Middle frontal gyrus (tissue), 1 donor: Measurements from ENCODE around the gene ZFPM1.

Source experiments
- DNase-seq: peaks from one replicate; pipeline ENCODE4 v3.0.0-alpha.2; 2015; ENCODE audit warnings: low spot score; ENCODE audit errors: extremely low spot score

ZFPM1 gene

GRCh38 chr16:88497561-88498462 lies 44.7 kb downstream of the ZFPM1 start:
- no peak for DNase-seq

GRCh38 chr16:88498576-88499208 lies 45.6 kb downstream of the ZFPM1 start:
- no peak for DNase-seq

- DNase-seq, result no peak
These were observed 46.2 kb downstream of the ZFPM1 start for GRCh38 chr16:88499292-88499691.

DNA sequence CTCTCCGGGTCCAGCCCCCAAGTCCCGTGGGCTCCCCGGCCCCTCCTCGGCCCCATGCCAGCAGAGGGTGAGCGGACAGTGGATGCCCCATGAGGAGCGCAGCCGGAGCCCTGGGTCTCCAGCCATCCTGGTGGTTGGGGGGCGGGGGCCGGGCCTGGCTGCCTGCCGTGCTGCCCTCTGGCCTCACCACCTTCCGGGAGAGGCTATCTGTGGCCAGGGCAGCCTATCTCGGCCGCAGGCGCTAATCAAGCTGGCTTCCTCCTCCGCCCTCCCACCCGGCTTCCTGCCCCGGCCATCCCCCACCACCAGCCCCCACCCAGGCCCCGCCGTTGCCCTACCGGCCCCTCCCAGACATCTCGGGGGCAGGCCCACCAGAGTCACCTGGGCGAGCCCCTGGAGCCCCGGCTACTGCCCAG lies 46.8 kb downstream of the ZFPM1 start:
- DNase-seq, result no peak

DNA sequence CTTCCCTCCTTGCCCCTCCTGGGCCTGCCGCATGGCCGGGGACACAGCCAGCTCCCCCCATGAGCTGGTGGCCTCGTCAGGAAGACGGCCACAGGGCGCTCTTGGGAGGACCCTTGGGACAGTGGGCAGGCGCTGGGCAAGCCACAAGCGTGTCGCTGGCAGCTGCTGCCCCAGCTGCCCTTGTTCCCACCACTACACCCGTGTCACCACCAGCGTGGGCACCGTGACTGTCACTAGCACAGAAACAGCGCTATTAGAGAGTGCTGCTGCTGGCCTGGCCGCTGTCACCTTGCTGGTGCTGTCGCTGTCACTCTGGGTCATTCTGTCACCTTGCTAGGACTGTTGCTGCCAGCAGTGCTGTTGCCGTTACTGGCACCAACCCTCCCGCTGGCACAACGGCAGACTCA lies 47.2 kb downstream of the ZFPM1 start:
- no peak for DNase-seq

GRCh38 chr16:88502371-88502770 lies 49.3 kb downstream of the ZFPM1 start:
- DNase-seq, result no peak

DNA sequence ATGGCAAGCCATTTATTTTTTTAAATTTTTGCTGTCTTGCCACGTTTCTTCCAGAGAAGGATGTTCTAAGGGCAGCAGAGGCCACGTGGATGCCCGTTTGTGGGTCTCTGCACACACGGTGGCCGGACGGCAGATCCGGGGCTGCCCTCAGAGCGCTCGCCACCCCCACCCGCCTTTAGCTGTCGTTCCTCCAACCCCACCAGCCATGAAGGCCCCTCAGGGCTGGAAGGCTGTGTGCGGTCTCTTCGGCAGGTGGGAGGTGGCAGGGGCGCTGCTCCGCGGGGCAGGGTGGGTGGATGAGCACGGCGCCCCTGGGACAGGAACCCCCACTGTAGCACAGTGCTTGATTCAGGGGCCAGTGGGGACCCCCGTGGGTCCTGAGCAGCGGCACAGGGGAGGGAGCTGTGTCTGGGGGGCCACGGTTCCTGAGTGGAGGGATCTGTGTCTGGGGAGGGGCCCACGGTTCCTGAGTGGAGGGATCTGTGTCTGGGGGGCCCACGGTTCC lies 49.7 kb downstream of the ZFPM1 start:
- no peak for DNase-seq

DNA sequence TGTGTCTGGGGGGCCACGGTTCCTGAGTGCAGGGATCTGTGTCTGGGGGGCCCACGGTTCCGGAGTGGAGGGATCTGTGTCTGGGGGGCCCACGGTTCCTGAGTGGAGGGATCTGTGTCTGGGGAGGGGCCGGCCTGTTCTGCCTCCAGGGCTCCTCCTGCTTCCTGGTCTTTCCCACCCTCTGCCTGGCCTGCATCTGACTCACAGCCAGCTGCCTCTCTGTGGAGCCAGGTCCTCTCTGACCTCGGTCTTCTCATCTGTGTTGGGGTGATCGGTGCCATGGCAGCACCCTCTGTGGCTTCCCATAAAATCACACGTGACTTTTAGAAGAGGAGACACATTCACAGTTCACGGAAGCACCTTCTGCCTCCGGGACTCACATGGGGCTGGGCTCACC lies 50.3 kb downstream of the ZFPM1 start:
- DNase-seq, result no peak

GRCh38 chr16:88503771-88504488 lies 50.9 kb downstream of the ZFPM1 start:
- DNase-seq, result no peak

DNA sequence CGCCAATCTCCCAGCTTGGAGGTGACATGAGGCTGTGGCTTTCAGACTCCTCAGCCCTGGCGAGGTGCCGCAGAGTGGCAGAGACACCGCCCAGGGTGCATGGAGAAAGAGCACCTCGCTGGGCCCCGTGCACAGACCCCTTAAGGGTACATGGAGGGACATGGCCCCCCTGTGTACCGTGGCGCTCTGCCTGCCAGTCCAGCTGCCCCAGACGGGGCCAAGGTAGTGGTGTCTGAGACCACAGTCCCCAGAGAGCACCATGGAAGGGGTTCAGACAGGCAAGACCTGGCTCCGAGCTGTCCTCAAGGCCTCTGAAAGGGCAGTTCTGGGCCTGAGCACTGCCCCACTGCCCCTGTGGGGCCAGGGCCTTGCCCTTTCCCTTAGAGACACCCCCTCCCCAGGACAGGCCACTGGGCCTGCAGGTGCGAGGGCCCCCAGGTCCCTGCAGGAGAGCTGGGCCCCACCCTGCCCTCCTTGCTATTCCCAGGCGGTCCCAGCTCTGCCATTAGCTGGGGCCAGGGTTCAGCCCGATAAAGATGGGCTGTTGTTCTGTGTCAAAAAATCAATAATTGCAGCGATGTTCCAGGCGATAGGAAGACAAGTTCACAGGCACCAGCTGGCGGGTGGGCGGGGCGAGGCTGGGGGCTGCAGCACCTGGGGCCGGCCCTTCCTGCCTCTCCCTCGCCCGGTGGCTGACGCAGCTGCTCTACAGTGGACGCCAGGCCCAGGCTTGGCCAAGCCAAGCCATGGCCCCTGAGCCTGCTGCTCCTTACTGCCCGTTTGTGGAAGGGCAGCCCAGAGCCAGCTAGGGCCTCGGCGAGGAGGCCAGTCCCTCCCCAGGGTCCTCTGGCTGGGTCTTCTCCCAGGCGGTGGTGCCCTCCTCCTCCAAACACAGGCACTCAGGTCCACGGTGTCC lies 51.7 kb downstream of the ZFPM1 start:
- DNase-seq, result no peak

- no peak for DNase-seq
These were observed 52.5 kb downstream of the ZFPM1 start for GRCh38 chr16:88505405-88506082.

DNA sequence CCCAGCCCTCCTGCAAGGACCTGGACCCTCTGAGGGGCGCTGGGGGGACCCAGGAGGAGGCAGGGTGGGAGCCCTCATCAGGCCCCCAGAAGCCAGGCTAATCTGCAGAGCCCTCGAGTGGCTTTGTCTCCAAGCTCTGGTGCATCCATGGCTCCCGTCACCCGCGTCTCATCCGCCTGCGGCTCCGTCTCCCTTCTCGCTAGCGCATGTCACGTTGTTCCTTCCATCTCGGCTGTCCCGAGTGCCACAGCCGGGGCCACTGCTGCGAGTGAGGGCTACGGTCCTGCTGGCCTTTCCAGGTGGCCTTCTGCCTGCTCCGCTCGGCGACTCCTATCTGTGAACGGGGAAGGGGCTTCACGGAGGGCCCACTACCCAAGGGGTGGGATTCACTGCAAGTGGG lies 53.6 kb downstream of the ZFPM1 start:
- DNase-seq, result no peak

DNA sequence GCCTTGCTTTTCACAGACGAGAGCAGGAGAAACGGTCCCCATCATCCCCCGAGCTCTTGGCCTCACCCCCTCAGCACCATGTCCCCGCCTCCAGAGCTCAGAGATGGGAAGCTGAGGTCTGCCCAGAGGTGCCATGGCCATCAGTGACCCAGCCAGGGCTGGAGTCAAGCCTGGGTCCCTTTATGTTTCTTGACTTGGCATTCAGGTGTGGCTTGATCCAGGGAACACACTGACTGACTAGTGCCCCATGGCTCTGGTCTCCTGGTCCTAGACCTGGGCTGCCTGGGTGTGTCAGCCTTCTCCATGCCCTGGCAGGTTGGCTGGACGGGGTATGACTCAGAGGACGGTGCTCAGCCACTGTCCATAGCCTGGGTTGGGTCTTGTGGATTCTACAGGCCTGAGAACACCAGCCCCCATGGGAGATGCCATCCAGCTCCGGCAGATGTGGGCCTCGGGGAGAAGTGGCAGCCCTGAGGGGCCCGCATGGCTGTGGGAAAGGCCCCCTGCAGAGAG lies 54.2 kb downstream of the ZFPM1 start:
- DNase-seq, result no peak

GRCh38 chr16:88508376-88508867 lies 55.3 kb downstream of the ZFPM1 start:
- no peak for DNase-seq

- DNase-seq, result no peak
These were observed 56.0 kb downstream of the ZFPM1 start for GRCh38 chr16:88508868-88509748.

DNA sequence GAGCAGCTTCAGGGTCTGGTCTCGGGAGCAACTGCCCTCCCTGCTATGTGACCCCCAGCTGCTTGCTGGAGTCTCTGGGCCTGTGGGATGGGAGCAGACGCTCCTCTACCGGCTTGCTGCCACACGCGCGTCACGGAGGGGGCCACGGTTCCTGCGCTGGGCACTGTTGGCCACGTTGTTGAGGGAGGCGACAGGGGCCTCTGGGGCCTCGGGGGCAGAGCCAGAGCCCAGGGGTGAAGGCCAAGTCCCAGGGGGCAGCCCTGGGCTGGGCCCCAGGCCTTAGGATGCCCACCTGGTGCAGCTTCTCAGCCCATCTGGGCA lies 56.6 kb downstream of the ZFPM1 start:
- DNase-seq, result no peak

- no peak for DNase-seq
These were observed 57.3 kb downstream of the ZFPM1 start for GRCh38 chr16:88510091-88510994.

GRCh38 chr16:88511060-88511459 lies 58.0 kb downstream of the ZFPM1 start:
- DNase-seq, result no peak
